Stimulated activated CD4-positive, alpha-beta T cell treated with anti-CD3 and anti-CD28 coated beads, TNF-alpha, amount 100 ng/mL, for 48 hours (primary cell): ENCODE measurements around the gene ABHD3.
"Not testable (repeated sequence)": the region's sequence is repeated elsewhere in the genome, so short reads cannot be mapped to it uniquely, and the experiment has no call there.

Source experiments
- DNase-seq, 3 donors: peaks; one replicate each; pipeline ENCODE4 v3.0.0-alpha.2; 2020; ENCODE audit warnings: low read depth in 3 of 3

Gene ABHD3

GRCh38 chr18:21703241-21703820 is 1.2 kb downstream of the ABHD3 start:
- peak in 1 of 3 donors; percentile 7 for DNase-seq

DNA sequence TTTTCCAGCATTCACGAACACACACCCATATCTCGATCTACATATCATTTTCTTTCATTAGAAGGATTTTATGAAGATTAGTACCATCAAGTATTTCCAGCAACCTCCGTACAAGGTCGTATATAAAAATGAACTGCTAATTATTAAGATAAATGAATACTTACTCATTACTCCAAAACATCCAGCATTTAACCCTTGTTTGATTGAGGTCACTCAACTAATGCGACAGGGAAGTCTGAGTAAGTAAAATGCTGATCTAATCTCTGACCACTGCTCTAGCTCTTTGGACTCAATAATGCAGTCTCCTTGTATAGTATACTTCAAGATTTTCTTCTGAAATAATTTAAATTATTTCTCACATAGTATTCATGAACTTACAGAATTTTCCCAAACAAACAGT is 2.0 kb downstream of the ABHD3 start:
- DNase-seq, result no peak

GRCh38 chr18:21701621-21702020 is 3.0 kb downstream of the ABHD3 start:
- no peak for DNase-seq

- no peak for DNase-seq
Observed at GRCh38 chr18:21700528-21701075, 4.0 kb downstream of the ABHD3 start.

DNA sequence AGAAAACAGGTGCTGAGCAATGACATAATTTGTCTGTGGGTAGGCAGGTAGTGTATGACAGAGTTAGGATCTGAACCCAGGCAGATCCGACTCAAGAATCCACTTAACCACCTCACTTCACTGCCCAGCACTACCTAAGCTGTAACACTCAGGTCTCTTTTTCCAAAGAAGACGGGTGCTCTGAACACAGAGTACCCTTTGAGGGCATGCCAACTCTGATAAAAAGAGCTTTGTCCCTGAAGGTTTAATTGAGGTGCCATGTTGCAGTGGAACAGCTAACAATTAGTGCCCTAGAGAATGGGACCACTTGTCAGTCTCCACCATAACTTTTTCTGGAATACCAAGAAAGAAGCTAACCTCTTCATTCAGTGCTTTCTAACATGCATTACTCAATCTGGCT is 11.3 kb downstream of the ABHD3 start:
- DNase-seq, result no peak

DNA sequence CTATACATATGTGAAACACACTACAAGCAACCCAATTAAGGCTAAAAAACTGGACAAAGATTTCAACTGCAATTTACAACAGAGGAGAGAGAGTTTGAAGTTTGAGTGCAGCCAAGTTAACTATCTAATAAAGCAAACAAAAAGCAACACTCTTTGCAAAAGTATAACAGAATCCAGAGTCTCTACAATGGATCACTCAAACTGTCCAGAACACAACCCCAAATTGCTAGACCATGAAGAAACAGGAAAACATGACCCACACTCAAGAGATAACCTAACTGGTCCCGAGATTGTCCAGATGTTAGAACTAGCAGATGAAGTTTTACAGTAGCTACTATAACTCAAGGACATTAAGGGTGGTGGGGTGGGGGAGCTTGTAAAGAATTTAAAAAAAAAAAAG is 14.8 kb downstream of the ABHD3 start:
- DNase-seq, result no peak

GRCh38 chr18:21686282-21687105 is 18.1 kb downstream of the ABHD3 start:
- no peak for DNase-seq

DNA sequence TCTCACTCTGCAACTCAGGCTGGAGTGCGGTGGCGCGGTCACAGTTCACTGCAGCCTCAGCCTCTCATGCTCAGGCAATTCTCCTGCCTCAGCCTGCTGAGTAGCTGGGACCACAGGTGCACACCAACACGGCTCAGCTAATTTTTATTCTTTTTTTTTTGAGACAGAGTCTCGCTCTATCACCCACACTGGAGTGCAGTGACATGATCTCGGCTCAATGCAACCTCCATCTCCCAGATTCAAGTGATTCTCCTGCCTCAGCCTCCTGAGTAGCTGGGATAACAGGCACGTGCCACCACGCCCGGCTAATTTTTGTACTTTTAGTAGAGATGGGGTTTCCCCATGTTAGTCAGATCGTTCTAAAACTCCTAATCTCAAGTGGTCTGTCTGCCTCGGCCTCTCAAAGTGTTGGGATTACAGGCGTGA is 19.0 kb downstream of the ABHD3 start:
- not testable (repeated sequence) for DNase-seq

- no peak for DNase-seq
Observed at GRCh38 chr18:21684731-21685130, 19.8 kb downstream of the ABHD3 start.

GRCh38 chr18:21682371-21683051 is 22.1 kb downstream of the ABHD3 start:
- no peak for DNase-seq

DNA sequence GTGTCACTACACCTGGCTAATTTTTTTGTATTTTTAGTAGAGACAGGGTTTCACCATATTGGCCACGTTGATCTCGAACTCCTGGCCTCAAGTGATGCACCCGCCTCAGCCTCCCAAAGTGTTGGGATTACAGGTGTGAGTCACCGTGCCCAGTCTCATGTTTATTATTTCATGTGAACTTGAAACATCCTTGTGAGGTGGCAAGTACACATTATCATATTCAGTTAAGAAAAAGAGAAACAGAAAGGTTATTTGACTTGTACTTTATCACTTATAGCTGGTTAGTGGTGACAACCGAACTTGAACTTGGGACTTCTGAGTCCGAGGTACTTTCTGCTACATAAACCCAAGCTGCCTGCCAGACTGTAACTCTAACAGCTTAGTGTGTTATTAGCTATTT is 24.4 kb downstream of the ABHD3 start:
- DNase-seq, result no peak

- DNase-seq, result no peak
Observed at GRCh38 chr18:21678859-21679258, 25.7 kb downstream of the ABHD3 start.

DNA sequence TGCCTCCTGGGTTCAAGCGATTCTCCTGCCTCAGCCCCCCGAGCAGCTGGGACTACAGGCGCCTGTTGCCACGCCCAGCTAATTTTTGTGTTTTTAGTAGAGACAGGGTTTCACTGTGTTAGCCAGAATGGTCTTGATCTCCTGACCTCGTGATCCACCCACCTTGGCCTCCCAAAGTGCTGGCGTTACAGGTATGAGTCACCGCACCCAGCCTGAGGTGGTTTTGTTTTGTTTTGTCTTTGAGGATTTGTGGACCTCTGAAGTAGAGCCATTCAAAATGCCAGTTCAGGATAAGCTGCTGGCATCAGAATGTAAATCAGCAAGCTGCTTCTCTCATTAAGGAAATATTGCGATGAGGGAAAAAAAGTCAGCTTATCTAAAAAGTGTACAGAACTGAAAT is 29.2 kb downstream of the ABHD3 start:
- DNase-seq, result not testable (repeated sequence)

DNA sequence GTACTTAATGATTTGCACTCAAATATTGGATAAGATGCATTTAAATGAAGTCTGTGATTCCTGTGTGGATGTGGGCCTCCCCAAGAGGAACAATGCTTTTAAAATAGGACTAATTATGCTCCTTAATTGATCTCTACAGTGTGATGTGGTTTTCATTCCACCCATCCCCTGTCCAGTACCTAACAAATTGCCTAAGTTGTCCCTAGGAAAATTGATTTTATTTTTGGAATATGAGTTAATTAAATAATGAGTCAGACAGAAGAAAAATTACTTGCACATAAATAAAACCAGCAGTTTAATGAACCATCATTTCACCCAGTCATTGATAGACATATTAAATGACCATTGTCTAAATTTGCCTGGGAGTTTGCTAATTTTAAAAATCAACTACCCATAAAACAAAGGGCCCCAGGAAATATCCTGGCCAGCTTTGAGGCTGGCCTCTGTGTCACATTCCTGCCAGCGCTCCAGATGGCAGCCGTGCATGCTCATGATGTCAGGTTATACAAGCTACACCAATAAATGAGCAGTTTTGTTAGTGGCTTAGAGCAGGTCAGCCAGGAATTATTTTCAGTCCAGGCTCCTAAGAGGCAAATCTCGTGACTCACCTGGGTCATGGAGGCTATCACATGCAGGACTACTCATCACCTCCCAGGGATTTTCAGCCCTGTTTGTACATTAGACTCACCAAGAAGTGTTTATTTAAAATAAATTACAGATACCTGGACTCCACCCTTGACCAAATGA is 31.9 kb downstream of the ABHD3 start:
- no peak for DNase-seq

DNA sequence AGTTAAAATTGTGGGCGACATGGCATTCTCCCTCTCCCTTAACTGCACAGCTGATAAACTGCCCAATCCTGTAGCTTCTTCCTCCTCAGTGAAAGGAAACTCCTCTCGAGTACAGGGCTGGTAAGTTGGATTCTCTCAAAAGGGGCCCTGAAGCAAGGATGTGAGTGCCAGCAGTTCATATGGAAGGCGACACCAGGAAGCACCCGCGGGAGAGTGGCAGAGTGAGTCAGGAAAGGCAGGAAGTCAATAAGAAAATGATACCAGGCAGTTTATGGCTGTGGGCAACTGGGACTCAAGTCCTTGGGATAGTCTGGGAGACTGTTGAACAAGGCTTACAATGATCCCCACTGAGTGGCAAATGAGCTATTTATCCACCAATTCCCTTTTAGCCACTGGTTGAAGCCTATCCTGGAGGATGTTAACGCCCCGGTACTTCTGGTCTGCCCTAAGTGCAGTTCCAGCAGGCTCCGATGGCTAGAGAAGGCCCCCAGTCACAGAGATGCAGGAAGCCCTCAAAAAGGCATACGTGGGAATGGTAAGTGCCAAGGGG is 34.8 kb downstream of the ABHD3 start:
- DNase-seq, result no peak

- no peak for DNase-seq
Observed at GRCh38 chr18:21664069-21664468, 40.5 kb downstream of the ABHD3 start.

GRCh38 chr18:21663578-21663977 is 41.0 kb downstream of the ABHD3 start:
- DNase-seq, result no peak

DNA sequence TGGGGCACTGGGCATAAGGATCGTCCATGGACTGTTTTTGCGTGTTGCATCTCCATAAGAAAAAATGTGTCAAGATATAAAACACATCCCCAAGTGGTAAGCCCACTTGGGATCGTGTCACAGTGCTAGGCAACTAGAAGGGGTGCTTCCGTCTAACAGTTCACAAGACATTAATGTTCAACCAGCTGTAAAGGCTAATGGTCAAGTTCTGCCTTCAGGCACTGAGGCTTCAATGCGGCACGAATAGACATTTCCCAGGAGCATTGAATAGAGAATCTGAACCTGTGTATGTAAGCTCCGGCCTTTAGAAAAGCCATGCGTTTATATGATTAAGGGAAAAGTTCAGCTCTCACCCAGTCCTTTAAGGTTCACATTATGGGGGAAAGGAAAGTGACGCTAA is 42.0 kb downstream of the ABHD3 start:
- DNase-seq, result no peak

- DNase-seq, result no peak
Observed at GRCh38 chr18:21660078-21660477, 44.5 kb downstream of the ABHD3 start.

- DNase-seq, result no peak
Observed at GRCh38 chr18:21656402-21656801, 48.2 kb downstream of the ABHD3 start.

GRCh38 chr18:21653361-21653760 is 51.2 kb downstream of the ABHD3 start:
- no peak for DNase-seq

GRCh38 chr18:21652073-21652472 is 52.5 kb downstream of the ABHD3 start:
- DNase-seq, result no peak
